NCI-H1694 treated with DMSO at 0.1 percent for 48 hours (cell line): ENCODE data around the gene COG2.
A peak's percentile ranks its signal among the peaks of the same experiment; 100 is the strongest.
"Not testable (repeated sequence)": the region's sequence is repeated elsewhere in the genome, so short reads cannot be mapped to it uniquely, and the experiment has no call there.

ENCODE experiments used
- DNase-seq: peaks from one replicate; lab custom pipeline; 2025; lab: John Stamatoyannopoulos, UW

Gene COG2

DNA sequence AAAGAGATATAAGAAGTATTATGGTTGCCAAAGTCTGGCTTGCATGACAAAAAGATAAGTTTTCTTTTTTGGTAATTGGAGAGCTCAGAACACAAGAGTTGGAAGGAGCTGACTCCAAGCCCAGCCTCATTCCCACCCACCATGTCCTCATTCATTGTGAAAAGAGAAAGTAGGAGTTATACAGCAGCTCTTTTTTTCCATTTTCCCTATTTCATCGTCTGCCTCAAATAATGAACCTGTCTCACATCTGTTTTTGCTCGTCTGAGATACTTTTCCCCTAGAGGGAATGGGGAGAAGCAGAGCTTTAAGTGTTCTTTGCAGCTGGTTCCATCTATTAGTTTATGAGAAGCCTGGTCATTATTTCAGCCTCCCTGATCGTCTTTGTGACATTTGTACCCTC lies 36.9 kb downstream of the COG2 start:
- no peak for DNase-seq

DNA sequence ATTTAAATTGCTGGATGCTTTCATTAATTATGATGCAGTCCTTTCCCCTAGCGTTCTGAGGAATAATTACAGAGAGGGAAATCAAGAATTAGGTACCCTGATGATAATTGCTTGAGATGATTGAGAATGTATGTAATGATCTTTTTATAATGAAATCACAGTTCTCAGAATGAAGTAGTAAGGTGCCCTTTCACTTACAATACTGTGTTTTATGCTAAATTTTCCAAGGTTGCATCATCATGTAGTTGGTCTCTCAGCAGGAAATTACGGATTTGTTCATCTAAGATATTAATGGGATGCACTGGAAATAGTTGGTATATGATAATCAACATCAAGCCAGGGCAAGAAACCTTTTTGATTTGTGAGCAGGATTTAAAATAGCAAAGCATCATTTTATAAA lies 37.5 kb downstream of the COG2 start:
- no peak for DNase-seq

DNA sequence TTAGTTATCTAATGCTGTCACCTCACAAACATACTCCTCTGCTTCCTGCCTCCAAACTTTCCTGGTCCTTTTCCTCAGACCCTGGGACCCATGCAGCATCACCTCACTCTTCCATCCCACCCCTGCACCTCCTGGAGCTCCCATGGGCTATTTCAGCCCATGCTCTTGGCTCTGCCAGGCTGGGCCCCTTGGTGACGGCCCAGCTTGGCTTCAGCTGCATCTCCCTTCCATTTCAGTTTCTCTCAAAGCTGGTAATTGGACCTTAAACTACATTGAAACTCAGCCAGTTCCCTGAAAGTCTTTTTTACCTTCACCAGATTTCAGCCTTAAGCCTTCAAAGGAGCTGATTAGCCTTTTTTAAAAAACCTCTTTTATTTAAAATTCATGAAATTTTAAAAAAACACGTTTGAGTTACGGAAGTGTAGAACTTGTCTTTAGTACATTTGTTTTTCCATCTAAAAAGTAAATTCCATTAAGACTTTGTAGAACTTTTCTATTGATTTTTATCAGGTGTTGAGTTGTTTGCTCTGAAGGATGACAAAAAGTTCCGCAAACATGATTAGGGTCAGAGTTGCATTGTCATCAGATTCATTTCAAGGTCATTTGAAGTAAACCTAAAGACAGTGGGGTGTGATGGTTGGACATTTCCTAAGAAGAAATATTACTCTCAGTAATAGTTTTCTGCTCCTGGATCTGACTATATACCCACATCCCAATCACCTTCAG lies 38.2 kb downstream of the COG2 start:
- no peak for DNase-seq

DNA sequence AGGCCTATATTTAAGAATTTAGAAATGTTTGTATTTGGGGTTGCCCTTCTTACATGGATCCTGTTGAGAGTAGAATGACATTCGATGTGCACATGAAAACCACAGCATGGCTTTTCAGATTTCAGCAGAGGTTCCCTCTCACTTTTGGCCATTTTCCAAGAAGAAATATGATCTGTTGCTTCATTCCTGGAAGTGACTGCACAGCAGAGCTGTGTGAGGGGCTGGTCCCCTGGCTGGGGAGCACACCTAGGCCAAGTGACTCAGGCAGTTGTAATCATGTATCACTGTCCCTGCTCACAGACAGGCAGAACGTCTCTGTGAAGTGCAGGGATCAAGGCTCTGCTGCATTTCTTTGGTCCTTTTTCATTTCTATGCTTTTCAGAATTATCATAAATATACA lies 39.3 kb downstream of the COG2 start:
- DNase-seq, result peak; percentile 79

DNA sequence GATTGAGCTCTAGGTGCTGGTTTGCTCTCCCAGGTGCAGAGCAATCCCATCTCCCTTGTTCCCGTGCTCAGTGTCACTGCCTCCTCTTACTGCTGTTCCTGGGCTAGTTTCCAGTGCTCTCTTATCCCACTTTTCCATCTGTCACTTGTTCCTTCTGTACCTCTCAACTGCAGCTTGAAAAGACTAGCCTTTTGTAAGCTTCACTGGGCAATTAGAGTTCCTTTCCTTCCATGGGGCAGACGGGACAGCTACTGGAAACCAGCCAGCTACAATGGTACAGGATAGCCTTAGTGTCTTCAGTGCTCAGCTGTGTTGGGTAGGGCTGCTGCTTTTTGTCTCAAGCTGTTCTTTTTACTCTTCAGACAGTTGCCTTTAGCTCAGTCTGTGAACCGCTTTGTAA lies 40.0 kb downstream of the COG2 start:
- peak; percentile 85 for DNase-seq

DNA sequence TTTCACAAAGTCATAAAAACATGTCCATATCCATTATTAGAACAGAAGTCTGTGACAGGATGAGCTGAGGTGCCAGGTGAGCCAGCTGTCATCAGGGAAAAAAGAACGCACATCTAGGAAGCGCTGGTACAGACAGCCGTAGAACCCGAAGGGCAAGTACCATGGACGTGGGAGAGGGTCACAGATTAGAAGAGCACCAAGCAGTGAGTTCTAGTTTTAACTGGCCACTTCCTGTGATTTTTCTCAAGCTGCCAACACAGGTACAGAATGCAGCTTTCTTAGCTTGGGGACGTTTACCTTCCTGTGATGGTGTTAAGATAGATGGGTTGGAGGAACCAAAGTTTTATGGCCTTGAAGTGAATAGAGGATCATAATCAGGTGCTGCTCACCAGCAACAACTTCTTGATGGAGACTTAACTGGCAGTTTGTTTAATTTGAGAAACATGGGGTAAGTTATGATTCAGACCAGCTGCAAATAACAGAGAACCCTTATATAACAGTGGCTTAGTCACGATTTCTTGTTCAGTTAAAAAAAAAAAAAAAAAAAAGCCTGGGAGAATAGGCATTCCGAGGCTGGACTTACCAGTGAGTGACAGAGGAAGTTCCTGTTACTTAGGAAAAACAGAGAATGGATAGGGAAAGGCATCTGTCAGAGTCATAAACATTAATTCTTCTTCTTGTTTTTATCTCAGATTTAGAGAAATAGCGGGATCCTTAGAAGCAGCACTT lies 40.8 kb downstream of the COG2 start:
- no peak for DNase-seq

DNA sequence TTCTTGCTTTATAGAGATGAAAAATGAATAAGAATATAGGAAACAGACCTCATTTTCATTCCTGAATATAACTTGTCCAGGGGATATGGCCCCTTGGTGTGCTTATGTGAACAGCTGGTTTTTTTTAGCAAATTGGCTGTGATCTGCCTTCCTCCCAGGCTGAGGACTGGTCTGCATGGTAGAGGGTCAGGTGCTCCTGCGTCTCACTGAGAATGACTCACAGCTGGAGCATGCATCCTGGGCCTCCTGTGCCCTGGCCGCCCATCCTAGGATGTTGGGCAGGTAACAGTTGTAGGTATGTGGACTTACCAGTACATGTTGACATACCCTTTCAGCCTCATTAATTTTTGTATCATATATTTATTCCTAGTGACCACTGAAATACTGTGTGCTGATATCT lies 41.9 kb downstream of the COG2 start:
- no peak for DNase-seq

DNA sequence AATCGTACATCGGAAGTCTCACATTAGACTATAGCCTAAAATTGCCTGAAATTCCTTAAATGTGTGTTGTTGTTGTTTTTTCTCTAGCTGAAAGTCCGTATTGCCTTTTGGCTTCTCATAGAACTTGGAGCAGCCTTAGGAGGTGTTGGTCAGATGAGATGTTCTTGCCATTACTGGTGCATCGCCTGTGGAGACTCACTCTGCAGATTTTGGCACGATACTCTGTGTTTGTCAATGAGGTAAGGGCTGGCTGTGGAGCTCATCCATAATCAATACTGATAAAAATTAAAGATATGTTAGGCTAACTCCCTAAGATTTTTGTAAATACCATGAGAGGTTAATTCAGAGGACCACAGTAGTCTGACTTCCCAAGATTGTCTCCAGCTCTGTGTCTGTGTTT lies 42.7 kb downstream of the COG2 start:
- no peak for DNase-seq

DNA sequence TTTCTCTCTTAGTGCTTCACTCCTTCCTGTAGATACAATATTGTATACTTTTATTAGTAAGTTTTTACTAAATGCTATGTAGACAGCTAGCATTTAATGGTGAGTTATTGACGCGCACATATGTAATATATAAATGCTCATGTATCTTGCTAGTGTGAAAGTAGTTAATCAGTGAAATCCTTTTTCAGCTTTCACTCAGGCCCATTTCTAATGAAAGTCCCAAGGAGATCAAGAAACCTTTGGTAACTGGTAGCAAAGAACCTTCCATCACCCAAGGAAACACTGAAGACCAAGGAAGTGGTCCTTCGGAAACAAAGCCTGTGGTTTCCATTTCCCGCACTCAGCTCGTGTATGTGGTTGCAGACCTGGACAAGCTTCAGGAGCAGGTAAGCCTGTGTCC lies 44.5 kb downstream of the COG2 start:
- DNase-seq, result no peak

DNA sequence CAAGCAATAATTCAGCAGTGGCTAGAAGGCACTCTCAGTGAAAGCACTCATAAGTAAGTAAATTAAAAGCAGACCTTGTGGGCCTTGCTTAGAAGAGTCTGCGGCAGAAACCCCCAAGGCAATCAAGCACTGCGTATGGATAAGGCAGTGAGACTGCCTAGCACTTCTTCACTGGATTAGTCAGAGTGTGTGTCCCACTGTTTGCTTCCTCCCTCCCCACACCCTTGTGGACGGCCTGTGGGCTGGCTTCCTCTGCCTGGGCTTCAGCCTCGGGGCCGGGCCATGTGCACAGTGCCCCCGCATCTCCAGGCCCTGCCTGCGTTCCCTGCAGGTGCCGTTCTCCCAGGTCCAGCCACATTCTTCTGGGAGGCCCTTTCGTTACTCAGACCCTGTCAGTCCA lies 47.8 kb downstream of the COG2 start:
- no peak for DNase-seq

DNA sequence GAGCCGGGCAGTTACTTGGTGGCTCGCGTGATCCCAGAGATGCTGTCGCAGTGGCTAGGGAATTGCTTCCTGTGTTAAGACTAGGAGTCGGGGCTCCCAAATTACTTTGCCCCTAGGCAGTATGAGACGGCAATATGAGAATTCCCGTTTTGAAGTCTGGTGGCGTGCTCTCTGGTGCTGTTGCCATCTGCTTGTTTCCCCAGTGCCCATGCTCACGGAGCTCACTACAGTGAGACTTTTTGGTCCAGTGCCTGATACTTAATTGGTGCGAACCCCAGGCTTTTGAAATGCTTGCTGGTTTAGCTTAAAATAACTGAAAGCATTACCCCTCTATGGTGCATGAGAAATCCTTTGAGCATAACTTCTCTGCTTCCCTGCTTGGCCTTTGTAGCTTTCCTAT lies 49.3 kb downstream of the COG2 start:
- DNase-seq, result peak; percentile 64

DNA sequence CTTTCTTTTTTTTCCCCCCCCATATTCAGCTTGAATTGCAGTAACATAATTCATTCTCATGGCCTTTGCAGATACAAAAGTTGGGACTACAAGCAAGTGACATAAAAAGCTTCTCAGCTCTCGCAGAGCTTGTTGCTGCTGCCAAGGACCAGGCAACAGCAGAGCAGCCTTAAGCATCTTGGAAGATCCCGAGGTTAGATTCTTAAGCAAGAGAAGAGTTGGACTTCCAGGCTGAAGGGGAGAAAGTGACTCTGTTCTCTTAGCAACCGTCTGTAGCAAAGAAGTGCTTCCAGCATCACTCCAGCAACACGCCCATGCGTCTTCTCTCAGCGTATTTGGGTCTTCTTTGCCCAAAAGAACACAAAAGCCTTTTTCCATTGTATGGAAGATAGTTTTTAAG lies 50.9 kb downstream of the COG2 start:
- no peak for DNase-seq

DNA sequence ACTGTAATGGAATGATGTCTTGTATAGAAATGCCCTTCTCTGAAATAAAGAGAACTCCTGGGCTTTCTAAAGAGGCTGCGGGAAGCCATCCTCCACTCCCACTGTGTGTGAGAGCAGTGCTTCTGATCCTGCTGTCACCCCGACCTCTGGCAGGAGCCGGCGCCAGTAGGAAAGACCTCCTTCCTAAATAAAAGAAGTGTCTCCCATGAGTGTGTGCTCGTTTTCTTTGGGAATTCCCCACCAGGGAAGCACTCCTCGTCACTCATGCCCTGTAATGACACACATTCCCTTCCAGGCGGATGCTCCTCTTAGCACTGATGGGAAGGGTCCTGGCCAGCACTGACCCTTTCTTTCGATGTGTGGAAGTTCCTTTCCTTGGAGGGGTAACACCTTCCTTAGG lies 51.5 kb downstream of the COG2 start:
- no peak for DNase-seq

DNA sequence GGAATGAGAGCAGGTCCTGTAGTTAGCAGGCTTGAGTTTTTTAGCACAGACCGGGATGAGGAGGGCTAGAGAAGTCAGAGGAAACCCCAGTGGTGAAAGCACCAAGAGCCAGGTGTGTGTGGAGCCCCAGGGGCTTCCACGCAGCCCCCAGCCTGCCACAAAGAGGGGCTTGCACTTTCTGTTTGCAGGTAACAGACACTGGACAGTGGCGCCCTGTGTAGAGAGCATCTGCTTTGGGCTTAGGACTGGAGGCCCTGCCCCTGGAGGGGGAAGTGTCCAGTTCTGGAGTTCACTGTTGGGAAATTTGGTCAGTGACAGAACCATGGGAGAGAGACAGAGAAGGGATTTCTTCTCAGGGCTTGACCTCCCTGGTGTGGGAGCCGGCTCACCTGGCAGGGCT lies 52.2 kb downstream of the COG2 start:
- DNase-seq, result no peak

DNA sequence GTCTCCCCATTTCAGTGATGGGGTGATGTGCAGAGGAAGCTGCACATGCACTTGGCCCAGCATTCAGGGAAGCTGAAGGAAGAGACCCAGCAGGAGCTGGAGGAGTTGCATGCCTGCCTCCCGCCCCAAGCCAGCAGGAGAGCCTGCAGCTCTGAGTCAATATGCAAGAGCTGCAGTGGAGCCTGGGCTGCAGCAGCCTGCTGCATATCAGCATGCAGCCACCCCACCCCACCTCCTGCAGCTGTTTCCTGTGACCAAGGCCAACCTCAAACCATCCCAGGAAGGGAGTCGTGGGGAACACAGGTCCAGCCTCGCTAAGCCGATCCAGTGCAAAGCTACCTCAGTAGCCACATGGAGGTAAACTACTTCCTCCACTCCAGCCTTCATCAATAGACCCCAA lies 52.7 kb downstream of the COG2 start:
- DNase-seq, result no peak

DNA sequence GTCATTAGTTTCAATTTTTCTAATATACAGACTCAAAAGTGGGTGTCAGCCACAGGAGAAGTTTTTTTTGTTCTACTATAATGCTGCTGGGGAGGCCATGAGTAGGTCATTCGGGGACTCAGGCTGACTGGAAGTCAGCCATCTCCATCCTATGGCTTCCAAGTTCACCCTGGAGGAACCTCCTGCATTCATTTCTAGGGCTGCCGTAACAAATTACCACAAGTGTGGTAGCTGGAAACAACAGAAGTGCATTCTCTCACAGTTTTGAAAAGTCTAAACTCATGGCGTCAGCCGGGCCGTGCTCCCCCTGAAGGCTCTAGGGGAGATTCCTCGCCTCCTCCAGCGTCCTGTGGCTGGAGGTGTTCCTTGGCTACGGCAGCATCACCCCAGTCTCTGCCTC lies 53.9 kb downstream of the COG2 start:
- no peak for DNase-seq

DNA sequence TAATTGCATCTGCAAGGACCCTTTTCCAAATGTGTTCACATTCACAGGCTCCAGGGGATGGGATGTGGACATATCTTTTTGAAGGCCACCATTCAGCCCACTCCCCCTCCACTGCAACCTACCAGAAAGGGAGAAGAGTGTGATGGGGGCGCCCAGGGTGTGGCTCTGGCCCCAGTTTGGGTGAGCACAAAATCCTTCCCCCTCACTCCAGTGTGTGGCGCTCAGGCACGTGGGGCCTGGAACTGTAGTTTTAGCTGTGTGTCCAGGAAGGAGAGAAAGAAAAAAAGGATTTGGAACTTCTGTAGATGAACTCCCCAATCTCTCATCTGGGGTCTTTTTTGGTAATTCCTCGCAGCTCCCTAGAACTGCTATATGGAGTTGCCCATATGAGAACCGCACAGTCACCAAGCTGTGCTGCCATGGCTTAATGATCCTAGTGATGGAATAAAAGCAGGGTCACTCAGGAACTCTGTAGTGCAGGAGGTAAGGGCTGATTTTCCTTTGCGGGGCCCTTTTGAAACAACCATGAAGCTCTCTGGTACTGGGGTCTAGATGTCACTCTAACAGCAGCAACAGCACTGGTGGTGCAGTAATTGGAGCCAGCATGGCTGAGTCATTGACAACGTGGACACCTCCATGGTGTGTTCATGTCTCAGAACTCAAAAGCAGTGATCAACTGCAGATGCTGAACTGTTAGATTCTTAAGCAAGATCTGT lies 54.6 kb downstream of the COG2 start:
- no peak for DNase-seq

DNA sequence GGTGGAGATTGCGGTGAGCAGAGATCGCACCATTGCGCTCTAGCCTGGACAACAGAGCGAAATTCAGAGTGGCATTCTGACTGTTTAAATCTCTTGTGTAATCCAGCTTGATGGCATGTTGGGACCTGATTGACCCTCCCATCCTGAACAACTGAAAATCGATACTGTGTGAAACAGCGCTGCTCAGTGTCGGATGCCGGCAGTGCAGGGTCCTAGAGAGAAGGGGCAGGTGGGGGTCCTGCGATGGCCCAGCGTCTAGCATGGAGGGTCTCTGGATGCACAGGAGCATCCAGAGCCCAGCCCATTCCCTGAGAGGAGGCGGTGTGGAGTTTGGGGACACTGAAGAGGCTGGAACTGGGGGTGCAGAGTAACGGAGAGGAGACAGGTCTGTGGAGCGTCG lies 55.8 kb downstream of the COG2 start:
- DNase-seq, result no peak

DNA sequence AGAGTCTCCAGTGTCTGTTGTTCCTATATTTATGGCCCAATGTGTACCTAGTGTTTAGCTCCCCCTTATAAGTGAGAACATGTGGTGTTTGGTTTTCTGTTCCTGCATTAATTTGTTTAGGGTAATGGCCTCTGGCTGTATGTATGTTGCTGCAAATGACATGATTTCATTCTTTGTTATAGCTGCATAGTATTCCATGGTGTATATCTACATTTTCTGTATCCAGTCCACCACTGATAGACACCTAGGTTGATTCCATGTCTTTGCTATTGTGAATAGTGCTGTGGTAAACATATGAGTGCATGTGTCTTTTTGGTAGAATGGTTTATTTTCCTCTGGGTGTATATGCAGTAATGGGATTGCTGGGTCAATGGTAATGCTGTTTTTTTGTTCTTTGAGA lies 56.7 kb downstream of the COG2 start:
- DNase-seq, result not testable (repeated sequence)

DNA sequence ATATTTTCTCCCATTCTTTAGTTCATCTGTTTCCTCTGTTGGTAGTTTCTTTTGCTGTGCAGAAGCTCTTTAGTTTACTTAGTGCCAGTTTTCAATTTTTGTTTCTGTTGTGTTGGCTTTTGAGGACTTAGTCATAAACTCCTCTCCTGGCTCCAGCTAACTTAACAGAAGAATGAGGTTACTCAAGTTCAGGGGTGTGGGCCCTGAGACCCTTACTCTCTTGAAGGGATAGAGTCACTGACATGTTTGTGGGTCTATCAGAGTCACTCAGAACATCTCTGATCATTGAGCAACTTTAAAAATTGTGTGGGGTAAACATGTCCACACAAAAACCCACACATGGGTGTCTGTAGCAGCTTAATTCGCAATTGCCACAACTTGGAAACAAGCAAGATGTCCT lies 57.4 kb downstream of the COG2 start:
- DNase-seq, result no peak

DNA sequence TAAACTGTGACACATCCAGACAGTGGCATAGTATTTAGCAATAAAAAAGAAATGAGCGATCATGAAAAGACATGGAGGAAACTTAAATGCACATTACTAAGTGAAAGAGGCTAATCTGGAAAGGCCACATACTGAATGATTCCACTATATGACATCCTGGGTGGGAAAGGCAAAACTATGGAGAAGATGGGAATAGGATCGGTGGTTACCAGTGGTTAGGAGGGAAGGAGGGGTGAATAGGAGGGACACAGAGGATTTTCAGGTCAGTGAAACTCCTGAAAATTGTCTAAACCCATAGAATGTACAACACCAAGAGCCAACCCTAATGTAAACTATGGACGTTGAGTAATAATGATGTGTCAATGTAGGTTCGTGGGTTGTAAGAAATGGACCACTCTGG lies 57.9 kb downstream of the COG2 start:
- DNase-seq, result no peak

DNA sequence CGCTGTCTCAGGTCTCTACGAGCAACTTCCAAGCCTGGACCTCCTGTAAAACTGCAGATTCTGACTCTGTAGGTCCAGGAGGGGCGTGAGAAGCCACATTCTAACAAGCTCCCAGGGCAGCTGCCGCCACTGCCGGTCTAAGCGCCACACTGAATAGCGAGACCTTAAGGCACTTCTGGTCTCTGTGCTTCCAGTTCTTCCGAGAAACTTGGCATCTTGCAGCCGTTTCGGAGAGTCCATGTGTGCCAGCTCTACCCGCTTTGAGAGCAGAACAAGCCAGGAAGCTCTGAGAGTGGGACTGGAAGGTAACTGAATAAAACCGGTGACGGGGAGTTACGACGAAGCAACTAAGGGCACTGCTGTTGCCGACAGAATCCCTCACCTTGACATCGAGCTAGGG lies 59.2 kb downstream of the COG2 start:
- no peak for DNase-seq
